Measurements from ENCODE around the gene RALY.

DNA sequence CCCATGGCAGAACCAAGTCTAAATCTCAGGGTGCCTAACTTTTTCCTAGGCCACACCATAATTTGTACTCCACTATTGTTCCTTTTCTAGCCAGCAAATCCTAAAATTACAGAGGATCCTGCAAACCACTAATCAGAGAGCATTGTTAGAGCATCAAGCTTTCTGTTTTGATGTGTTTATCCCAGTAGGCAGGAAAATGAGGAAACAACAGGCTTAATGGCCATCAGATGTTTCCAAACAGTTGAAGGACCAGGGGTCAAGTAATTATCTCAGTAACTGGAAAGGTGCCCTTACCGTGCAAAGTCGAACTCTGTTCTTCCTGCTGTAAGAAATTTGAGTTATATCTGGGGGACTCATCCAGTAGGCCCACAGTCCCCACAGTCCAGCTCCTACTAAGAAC lies 58.7 kb downstream of the RALY start:
- TF ChIP-seq CTCF (IDR thresholded peaks at IDR 0.05 in 2 of 3, conservative IDR thresholded peaks at IDR 0.05 in 1 of 3; ENCODE audit: borderline replicate concordance in 1 of 3, insufficient read depth in 1 of 3, low read depth in 2 of 3, low read length in 2 of 3) (no peak), SIN3A (IDR thresholded peaks at IDR 0.05; ENCODE audit: low read depth) (no peak), RAD21 (IDR thresholded peaks at IDR 0.05; ENCODE audit: low read depth) (no peak), SP1 (IDR thresholded peaks at IDR 0.05; ENCODE audit: low read depth) (no peak), ZFX (IDR thresholded peaks at IDR 0.05) (no peak), EZH2 (IDR thresholded peaks at IDR 0.05) (no peak), JUND (IDR thresholded peaks at IDR 0.05) (no peak), POLR2AphosphoS5 (IDR thresholded peaks at IDR 0.05; ENCODE audit: low read depth, low read length) (no peak)

All from HCT116 (cell line).